Loucy (cell line): ENCODE results near the gene TFDP1.

Source experiments
- EZH2phosphoT487 ChIP-seq: fragments of 200-600 bp; IDR thresholded peaks from 2 replicates; pipeline ENCODE4 v1.6.1; 2018; ENCODE audit warnings: antibody characterized with exemption, mild to moderate bottlenecking, moderate library complexity, borderline replicate concordance
- TF ChIP-seq, protein P1 (sequence below): fragments of 200-600 bp; sonication (generic); conservative IDR thresholded peaks from 2 replicates; pipeline ENCODE4 v1.5.1; 2014; ENCODE audit warnings: mild to moderate bottlenecking, antibody characterized with exemption, low read length

DNA sequence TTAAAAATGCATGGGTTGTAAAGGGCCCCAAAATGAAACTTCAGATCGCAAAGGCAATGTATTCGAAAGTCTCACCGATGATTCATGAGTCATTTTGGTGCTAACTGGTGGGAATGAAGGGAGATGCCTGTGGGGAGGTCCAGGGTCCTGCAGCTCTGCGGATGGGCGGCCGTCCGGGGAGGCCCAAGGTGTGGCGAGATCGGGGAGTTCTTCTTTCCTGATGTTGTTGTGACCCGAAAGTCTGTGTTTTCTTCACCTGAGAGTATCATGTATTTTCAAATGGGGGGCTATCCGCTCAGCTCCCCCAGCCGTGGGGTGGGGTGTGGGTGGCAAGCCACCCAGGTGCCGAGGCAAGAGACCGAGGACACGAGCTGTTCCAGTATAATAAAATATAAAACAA is 36.5 kb downstream of the TFDP1 start:
- TF ChIP-seq, protein P1, sequence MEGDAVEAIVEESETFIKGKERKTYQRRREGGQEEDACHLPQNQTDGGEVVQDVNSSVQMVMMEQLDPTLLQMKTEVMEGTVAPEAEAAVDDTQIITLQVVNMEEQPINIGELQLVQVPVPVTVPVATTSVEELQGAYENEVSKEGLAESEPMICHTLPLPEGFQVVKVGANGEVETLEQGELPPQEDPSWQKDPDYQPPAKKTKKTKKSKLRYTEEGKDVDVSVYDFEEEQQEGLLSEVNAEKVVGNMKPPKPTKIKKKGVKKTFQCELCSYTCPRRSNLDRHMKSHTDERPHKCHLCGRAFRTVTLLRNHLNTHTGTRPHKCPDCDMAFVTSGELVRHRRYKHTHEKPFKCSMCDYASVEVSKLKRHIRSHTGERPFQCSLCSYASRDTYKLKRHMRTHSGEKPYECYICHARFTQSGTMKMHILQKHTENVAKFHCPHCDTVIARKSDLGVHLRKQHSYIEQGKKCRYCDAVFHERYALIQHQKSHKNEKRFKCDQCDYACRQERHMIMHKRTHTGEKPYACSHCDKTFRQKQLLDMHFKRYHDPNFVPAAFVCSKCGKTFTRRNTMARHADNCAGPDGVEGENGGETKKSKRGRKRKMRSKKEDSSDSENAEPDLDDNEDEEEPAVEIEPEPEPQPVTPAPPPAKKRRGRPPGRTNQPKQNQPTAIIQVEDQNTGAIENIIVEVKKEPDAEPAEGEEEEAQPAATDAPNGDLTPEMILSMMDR: no peak
- no peak for TF ChIP-seq EZH2phosphoT487
